Measurements from ENCODE around the gene CEBPA.

GRCh38 chr19:33252971-33253370, 49.4 kb downstream of the CEBPA start:
- TF ChIP-seq POLR2A (IDR thresholded peaks at IDR 0.05; ENCODE audit: extremely low read depth, insufficient read length) (no peak), MAX (IDR thresholded peaks at IDR 0.05; ENCODE audit: low read depth, low read length) (no peak)
- TF ChIP-seq, protein P1, sequence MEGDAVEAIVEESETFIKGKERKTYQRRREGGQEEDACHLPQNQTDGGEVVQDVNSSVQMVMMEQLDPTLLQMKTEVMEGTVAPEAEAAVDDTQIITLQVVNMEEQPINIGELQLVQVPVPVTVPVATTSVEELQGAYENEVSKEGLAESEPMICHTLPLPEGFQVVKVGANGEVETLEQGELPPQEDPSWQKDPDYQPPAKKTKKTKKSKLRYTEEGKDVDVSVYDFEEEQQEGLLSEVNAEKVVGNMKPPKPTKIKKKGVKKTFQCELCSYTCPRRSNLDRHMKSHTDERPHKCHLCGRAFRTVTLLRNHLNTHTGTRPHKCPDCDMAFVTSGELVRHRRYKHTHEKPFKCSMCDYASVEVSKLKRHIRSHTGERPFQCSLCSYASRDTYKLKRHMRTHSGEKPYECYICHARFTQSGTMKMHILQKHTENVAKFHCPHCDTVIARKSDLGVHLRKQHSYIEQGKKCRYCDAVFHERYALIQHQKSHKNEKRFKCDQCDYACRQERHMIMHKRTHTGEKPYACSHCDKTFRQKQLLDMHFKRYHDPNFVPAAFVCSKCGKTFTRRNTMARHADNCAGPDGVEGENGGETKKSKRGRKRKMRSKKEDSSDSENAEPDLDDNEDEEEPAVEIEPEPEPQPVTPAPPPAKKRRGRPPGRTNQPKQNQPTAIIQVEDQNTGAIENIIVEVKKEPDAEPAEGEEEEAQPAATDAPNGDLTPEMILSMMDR (IDR thresholded peaks at IDR 0.05; ENCODE audit: low read depth, low read length): no peak

Data from NB4 (cell line).